GM23248 (cell line): ENCODE measurements around the gene SDF2L1. TPM values are rescaled to one million over a fixed set of nuclear protein-coding genes. Genes with fewer than 3 reads are reported as not detected.

ENCODE experiments used
- DNase-seq: peaks from one replicate; pipeline ENCODE4 v3.0.0-alpha.2; 2015
- H2AFZ ChIP-seq: fragments of 200-600 bp; sonication (generic); 2 replicates; pipeline ENCODE4 v1.6.1; 2016; ENCODE audit warnings: antibody characterized with exemption
- H3F3A ChIP-seq: fragments of 200-600 bp; sonication (generic); 2 replicates; pipeline ENCODE4 v1.6.1; 2016; ENCODE audit warnings: mild to moderate bottlenecking, antibody characterized with exemption, mixed run types; ENCODE audit not compliant: insufficient read depth
- H3K27ac ChIP-seq: fragments of 200-600 bp; sonication (generic); 2 replicates; pipeline ENCODE4 v1.5.1; 2016; ENCODE audit warnings: mild to moderate bottlenecking
- H3K27me3 ChIP-seq: fragments of 200-600 bp; sonication (generic); replicated peaks from 2 replicates; pipeline ENCODE4 v1.6.1; 2016; ENCODE audit warnings: mild to moderate bottlenecking; ENCODE audit not compliant: insufficient read depth
- H3K36me3 ChIP-seq: fragments of 200-600 bp; sonication (generic); 2 replicates; pipeline ENCODE4 v1.6.1; 2016; ENCODE audit warnings: low read depth, mild to moderate bottlenecking
- H3K4me1 ChIP-seq: fragments of 200-600 bp; sonication (generic); 2 replicates; pipeline ENCODE4 v1.6.1; 2016; ENCODE audit warnings: mild to moderate bottlenecking; ENCODE audit not compliant: insufficient read depth
- H3K4me2 ChIP-seq: fragments of 200-600 bp; sonication (generic); one replicate; pipeline ENCODE4 v1.6.1; 2016; ENCODE audit warnings: mild to moderate bottlenecking; ENCODE audit not compliant: unreplicated experiment
- H3K4me3 ChIP-seq: fragments of 200-600 bp; sonication (generic); 2 replicates; pipeline ENCODE4 v1.5.1; 2016; ENCODE audit warnings: mild to moderate bottlenecking
- H3K79me2 ChIP-seq: fragments of 200-600 bp; sonication (generic); 2 replicates; pipeline ENCODE4 v1.6.1; 2016; ENCODE audit warnings: mild to moderate bottlenecking; ENCODE audit not compliant: insufficient read depth
- H3K9ac ChIP-seq: fragments of 200-600 bp; sonication (generic); 2 replicates; pipeline ENCODE4 v1.6.1; 2016; ENCODE audit warnings: mild to moderate bottlenecking
- H3K9me2 ChIP-seq: fragments of 200-600 bp; sonication (generic); 2 replicates; pipeline ENCODE4 v1.6.1; 2016; ENCODE audit warnings: mixed run types, mild to moderate bottlenecking, moderate library complexity; ENCODE audit not compliant: insufficient read depth
- H3K9me3 ChIP-seq: fragments of 200-600 bp; sonication (generic); one replicate; pipeline ENCODE4 v1.6.1; 2017; ENCODE audit warnings: low read depth
- H4K20me1 ChIP-seq: fragments of 200-600 bp; sonication (generic); 2 replicates; pipeline ENCODE4 v1.6.0; 2016; ENCODE audit not compliant: insufficient read depth
- EZH2 ChIP-seq: fragments of 200-600 bp; sonication (generic); IDR thresholded peaks from 2 replicates; pipeline ENCODE4 v1.6.1; 2018; ENCODE audit warnings: antibody characterized with exemption, mild to moderate bottlenecking; ENCODE audit not compliant: insufficient read depth, poor library complexity, severe bottlenecking
- EZH2phosphoT487 ChIP-seq: fragments of 200-600 bp; sonication (generic); IDR thresholded peaks from 2 replicates; pipeline ENCODE4 v1.6.1; 2018; ENCODE audit warnings: antibody characterized with exemption, moderate library complexity, mild to moderate bottlenecking, low read depth; ENCODE audit not compliant: insufficient read depth
- WGBS, 2 experiments: methylation state at CpG; one replicate each; pipeline ENCODE4 v1.1.6; 2015 to 2017; ENCODE audit warnings: low lambda C conversion rate in 2 of 2, low coverage in 1 of 2; ENCODE audit errors: missing lambda C conversion rate in 2 of 2; 5-methylcytosine and 5-hydroxymethylcytosine counted together
- in situ Hi-C: fragments of 300-500 bp; cut with MboI; formaldehyde crosslinking; loops from 2 replicates; pipeline ENCODE4 v1.15.0; 2020
- polyA plus RNA-seq: library from polyadenylated mRNA; unstranded; fragments of >200 nt; fragmentation: Nextera tagmentation; extraction: Ambion mirVana; gene quantifications from 2 replicates; pipeline ENCODE4 v1.2.1, GENCODE V29; 2016
- total RNA-seq: library from RNA; depleted of rRNA; stranded (reverse); fragments of >200 nt; shearing (Covaris generic); gene quantifications from 2 replicates; pipeline ENCODE4 v1.2.3, GENCODE V29; 2014

SDF2L1 gene
- total and polyA plus RNA-seq, 2 experiments from 2014 or later: 33.9 to 37.2 TPM

- Histone ChIP-seq H3K27me3 (no peaks in the 10 kb centered on the region), H3K9me2 (no peaks in the 10 kb centered on the region), H3K4me1 (0 out of 2 replicates have a peak, but pooled peaks cover 7% of the 10 kb centered on the region), H3K4me3 (peak overlapping the region; percentile 83), H3K79me2 (no peaks in the 10 kb centered on the region), H3F3A (peaks cover 8% of the 10 kb centered on the region; the same call in 1 of the 2 replicates), H2AFZ (peak overlapping the region; percentile 97), H4K20me1 (no peaks in the 10 kb centered on the region), H3K9me3 (no peaks in the 10 kb centered on the region), H3K27ac (no peak overlapping the region), H3K36me3 (no peaks in the 10 kb centered on the region), H3K9ac (peak overlapping the region; percentile 80), H3K4me2 (peak overlapping the region; percentile 87)
- 29% methylated on average over 6 of the region's 6 CpGs for WGBS, 2 experiments
- TF ChIP-seq EZH2: no peak
- TF ChIP-seq EZH2phosphoT487: no peak
- peak; percentile 19 for DNase-seq
- in situ Hi-C loops: no loop called here
These were observed 8.9 kb downstream of the SDF2L1 start for GRCh38 chr22:21650823-21651520.

- no peaks in the 10 kb centered on the region for H3K9me2 ChIP-seq
- no peaks in the 10 kb centered on the region for H4K20me1 ChIP-seq
- H3K4me1 ChIP-seq: 0 out of 2 replicates have a peak, but pooled peaks cover 7% of the 10 kb centered on the region
- H3K27me3 ChIP-seq: no peaks in the 10 kb centered on the region
- peaks cover 14% of the 10 kb centered on the region; the same call in 1 of the 2 replicates for H3F3A ChIP-seq
- DNase-seq: no peak
- H3K9me3 ChIP-seq: no peaks in the 10 kb centered on the region
- no peaks in the 10 kb centered on the region for H3K36me3 ChIP-seq
- in situ Hi-C loops: no loop called here
- peak overlapping the region; percentile 97 for H2AFZ ChIP-seq
- H3K27ac ChIP-seq: no peak overlapping the region
- TF ChIP-seq EZH2 (no peak), EZH2phosphoT487 (no peak)
- H3K9ac ChIP-seq: peak overlapping the region; percentile 80
- peak overlapping the region; percentile 87 for H3K4me2 ChIP-seq
- 1 to 2% methylated on average over 29 of the region's 29 CpGs for WGBS, 2 experiments
- H3K4me3 ChIP-seq: peak overlapping the region; percentile 83
- no peaks in the 10 kb centered on the region for H3K79me2 ChIP-seq
These were observed 9.5 kb downstream of the SDF2L1 start for GRCh38 chr22:21651521-21652009.

GRCh38 chr22:21652010-21652546 lies 10.0 kb downstream of the SDF2L1 start:
- H3K4me1 ChIP-seq: 0 out of 2 replicates have a peak, but pooled peaks cover 7% of the 10 kb centered on the region
- no peaks in the 10 kb centered on the region for H3K9me2 ChIP-seq
- H3F3A ChIP-seq: peaks cover 15% of the 10 kb centered on the region; the same call in 1 of the 2 replicates
- H3K9me3 ChIP-seq: no peaks in the 10 kb centered on the region
- peak overlapping the region; percentile 83 for H3K4me3 ChIP-seq
- 0 to 1% methylated on average over 43 to 44 of the region's 44 CpGs for WGBS, 2 experiments
- H3K79me2 ChIP-seq: no peaks in the 10 kb centered on the region
- TF ChIP-seq EZH2: no peak
- TF ChIP-seq EZH2phosphoT487: no peak
- H2AFZ ChIP-seq: peak overlapping the region; percentile 97
- in situ Hi-C loops: no loop called here
- H3K36me3 ChIP-seq: no peaks in the 10 kb centered on the region
- H3K4me2 ChIP-seq: peak overlapping the region; percentile 87
- H3K27ac ChIP-seq: no peak overlapping the region
- H3K9ac ChIP-seq: peak overlapping the region; percentile 80
- H3K27me3 ChIP-seq: no peaks in the 10 kb centered on the region
- no peaks in the 10 kb centered on the region for H4K20me1 ChIP-seq
- DNase-seq: peak; percentile 95

GRCh38 chr22:21652547-21653545 lies 10.7 kb downstream of the SDF2L1 start:
- Histone ChIP-seq H3K9ac (peak overlapping the region; percentile 80), H3F3A (peaks cover 15% of the 10 kb centered on the region; the same call in 1 of the 2 replicates), H2AFZ (peak overlapping the region; percentile 97), H3K9me2 (no peaks in the 10 kb centered on the region), H3K4me2 (peak overlapping the region; percentile 87), H3K36me3 (no peaks in the 10 kb centered on the region), H3K9me3 (no peaks in the 10 kb centered on the region), H3K4me1 (0 out of 2 replicates have a peak, but pooled peaks cover 7% of the 10 kb centered on the region), H3K79me2 (no peaks in the 10 kb centered on the region), H3K4me3 (peak overlapping the region; percentile 83), H3K27ac (no peak overlapping the region), H3K27me3 (no peaks in the 10 kb centered on the region), H4K20me1 (no peaks in the 10 kb centered on the region)
- WGBS, 2 experiments: 21 to 26% methylated on average over 29 to 33 of the region's 40 CpGs
- DNase-seq: no peak
- in situ Hi-C loops: no loop called here
- no peak for TF ChIP-seq EZH2
- TF ChIP-seq EZH2phosphoT487: no peak
